ENCODE measurements around the gene LHFPL6.

The LHFPL6 gene

GRCh38 chr13:39588384-39588783, 14.6 kb downstream of the LHFPL6 start:
- Histone ChIP-seq H3K79me1 (ENCODE audit: low read length) (no peaks in the 10 kb centered on the region), H3K4me2 (ENCODE audit: low read length) (no peak overlapping the region), H3K36me3 (ENCODE audit: control insufficient read depth, insufficient read depth, low read length) (no peaks in the 10 kb centered on the region), H4K8ac (ENCODE audit: low read depth, low read length) (no peak overlapping the region), H3K4me1 (ENCODE audit: control insufficient read depth, low read depth, low read length) (no peaks in the 10 kb centered on the region), H2BK15ac (replicated peaks; ENCODE audit: low read depth) (no peak overlapping the region), H3K4ac (ENCODE audit: low read depth, low read length) (no peak overlapping the region), H3K23ac (ENCODE audit: low read length) (no peak overlapping the region), H4K5ac (ENCODE audit: low read length) (no peak overlapping the region), H3K79me2 (ENCODE audit: control insufficient read depth, insufficient read depth, low read length) (no peaks in the 10 kb centered on the region), H3K18ac (ENCODE audit: low read length) (no peak overlapping the region), H2AK5ac (ENCODE audit: low read length) (no peak overlapping the region), H3K56ac (ENCODE audit: low read length) (no peak overlapping the region), H3K9ac (ENCODE audit: low read length) (no peak overlapping the region), H3K27ac (ENCODE audit: low read depth, low read length) (no peak overlapping the region), H3K27me3 (ENCODE audit: insufficient read depth, low read length, poor library complexity) (no peaks in the 10 kb centered on the region), H2BK5ac (ENCODE audit: low read length) (no peak overlapping the region), H2BK120ac (ENCODE audit: low read depth, low read length) (no peak overlapping the region), H3K4me3 (ENCODE audit: low read length) (no peak overlapping the region)
- DNase-seq = no peak
- no CpG with 5 or more reads among the region's 2 CpGs for WGBS (ENCODE audit: extremely low coverage, insufficient coverage, low lambda C conversion rate)

GRCh38 chr13:39587939-39588338, 15.1 kb downstream of the LHFPL6 start:
- Histone ChIP-seq H2BK120ac (ENCODE audit: low read depth, low read length) (no peak overlapping the region), H4K8ac (ENCODE audit: low read depth, low read length) (no peak overlapping the region), H3K4me2 (ENCODE audit: low read length) (no peak overlapping the region), H2BK15ac (replicated peaks; ENCODE audit: low read depth) (no peak overlapping the region), H3K27me3 (ENCODE audit: insufficient read depth, low read length, poor library complexity) (no peaks in the 10 kb centered on the region), H3K27ac (ENCODE audit: low read depth, low read length) (no peak overlapping the region), H2BK5ac (ENCODE audit: low read length) (no peak overlapping the region), H3K18ac (ENCODE audit: low read length) (no peak overlapping the region), H3K4me3 (ENCODE audit: low read length) (no peak overlapping the region), H4K5ac (ENCODE audit: low read length) (no peak overlapping the region), H2AK5ac (ENCODE audit: low read length) (no peak overlapping the region), H3K79me2 (ENCODE audit: control insufficient read depth, insufficient read depth, low read length) (no peaks in the 10 kb centered on the region), H3K4ac (ENCODE audit: low read depth, low read length) (no peak overlapping the region), H3K79me1 (ENCODE audit: low read length) (no peaks in the 10 kb centered on the region), H3K4me1 (ENCODE audit: control insufficient read depth, low read depth, low read length) (no peaks in the 10 kb centered on the region), H3K36me3 (ENCODE audit: control insufficient read depth, insufficient read depth, low read length) (no peaks in the 10 kb centered on the region), H3K23ac (ENCODE audit: low read length) (no peak overlapping the region), H3K56ac (ENCODE audit: low read length) (peak overlapping the region; percentile 43), H3K9ac (ENCODE audit: low read length) (no peak overlapping the region)
- no CpG with 5 or more reads among the region's 7 CpGs for WGBS (ENCODE audit: extremely low coverage, insufficient coverage, low lambda C conversion rate)
- no peak for DNase-seq

GRCh38 chr13:39586958-39587605, 15.9 kb downstream of the LHFPL6 start:
- Histone ChIP-seq H4K5ac (ENCODE audit: low read length) (no peak overlapping the region), H3K36me3 (ENCODE audit: control insufficient read depth, insufficient read depth, low read length) (no peaks in the 10 kb centered on the region), H3K23ac (ENCODE audit: low read length) (no peak overlapping the region), H3K27me3 (ENCODE audit: insufficient read depth, low read length, poor library complexity) (no peaks in the 10 kb centered on the region), H3K18ac (ENCODE audit: low read length) (no peak overlapping the region), H3K56ac (ENCODE audit: low read length) (no peak overlapping the region), H2BK120ac (ENCODE audit: low read depth, low read length) (no peak overlapping the region), H2AK5ac (ENCODE audit: low read length) (peak overlapping the region; percentile 11), H4K8ac (ENCODE audit: low read depth, low read length) (no peak overlapping the region), H2BK5ac (ENCODE audit: low read length) (no peak overlapping the region), H3K4ac (ENCODE audit: low read depth, low read length) (no peak overlapping the region), H3K79me2 (ENCODE audit: control insufficient read depth, insufficient read depth, low read length) (no peaks in the 10 kb centered on the region), H3K4me3 (ENCODE audit: low read length) (no peak overlapping the region), H3K9ac (ENCODE audit: low read length) (no peak overlapping the region), H2BK15ac (replicated peaks; ENCODE audit: low read depth) (no peak overlapping the region), H3K4me2 (ENCODE audit: low read length) (no peak overlapping the region), H3K79me1 (ENCODE audit: low read length) (no peaks in the 10 kb centered on the region), H3K27ac (ENCODE audit: low read depth, low read length) (no peak overlapping the region), H3K4me1 (ENCODE audit: control insufficient read depth, low read depth, low read length) (no peaks in the 10 kb centered on the region)
- DNase-seq = no peak
- no CpG with 5 or more reads among the region's 5 CpGs for WGBS (ENCODE audit: extremely low coverage, insufficient coverage, low lambda C conversion rate)

GRCh38 chr13:39586151-39586550, 16.8 kb downstream of the LHFPL6 start:
- no peak overlapping the region for H3K56ac ChIP-seq (ENCODE audit: low read length)
- no peak overlapping the region for H4K8ac ChIP-seq (ENCODE audit: low read depth, low read length)
- H2BK120ac ChIP-seq (ENCODE audit: low read depth, low read length) = no peak overlapping the region
- no peaks in the 10 kb centered on the region for H3K79me1 ChIP-seq (ENCODE audit: low read length)
- no peak overlapping the region for H3K4ac ChIP-seq (ENCODE audit: low read depth, low read length)
- WGBS (ENCODE audit: extremely low coverage, insufficient coverage, low lambda C conversion rate) = no CpG with 5 or more reads among the region's 1 CpG
- no peaks in the 10 kb centered on the region for H3K79me2 ChIP-seq (ENCODE audit: control insufficient read depth, insufficient read depth, low read length)
- no peak overlapping the region for H3K9ac ChIP-seq (ENCODE audit: low read length)
- no peak overlapping the region for H3K18ac ChIP-seq (ENCODE audit: low read length)
- H2AK5ac ChIP-seq (ENCODE audit: low read length) = no peak overlapping the region
- H4K5ac ChIP-seq (ENCODE audit: low read length) = no peak overlapping the region
- H3K36me3 ChIP-seq (ENCODE audit: control insufficient read depth, insufficient read depth, low read length) = no peaks in the 10 kb centered on the region
- no peak for DNase-seq
- no peak overlapping the region for H3K23ac ChIP-seq (ENCODE audit: low read length)
- no peaks in the 10 kb centered on the region for H3K27me3 ChIP-seq (ENCODE audit: insufficient read depth, low read length, poor library complexity)
- no peak overlapping the region for H2BK15ac ChIP-seq (replicated peaks; ENCODE audit: low read depth)
- no peak overlapping the region for H3K4me2 ChIP-seq (ENCODE audit: low read length)
- H2BK5ac ChIP-seq (ENCODE audit: low read length) = no peak overlapping the region
- no peaks in the 10 kb centered on the region for H3K4me1 ChIP-seq (ENCODE audit: control insufficient read depth, low read depth, low read length)
- no peak overlapping the region for H3K4me3 ChIP-seq (ENCODE audit: low read length)
- H3K27ac ChIP-seq (ENCODE audit: low read depth, low read length) = no peak overlapping the region

GRCh38 chr13:39585219-39585618, 17.8 kb downstream of the LHFPL6 start:
- Histone ChIP-seq H3K23ac (ENCODE audit: low read length) (no peak overlapping the region), H3K4me2 (ENCODE audit: low read length) (no peak overlapping the region), H2AK5ac (ENCODE audit: low read length) (no peak overlapping the region), H3K4me3 (ENCODE audit: low read length) (no peak overlapping the region), H3K9ac (ENCODE audit: low read length) (no peak overlapping the region), H3K79me1 (ENCODE audit: low read length) (no peaks in the 10 kb centered on the region), H2BK5ac (ENCODE audit: low read length) (no peak overlapping the region), H3K18ac (ENCODE audit: low read length) (no peak overlapping the region), H3K4ac (ENCODE audit: low read depth, low read length) (no peak overlapping the region), H2BK15ac (replicated peaks; ENCODE audit: low read depth) (no peak overlapping the region), H3K56ac (ENCODE audit: low read length) (no peak overlapping the region), H3K4me1 (ENCODE audit: control insufficient read depth, low read depth, low read length) (no peaks in the 10 kb centered on the region), H2BK120ac (ENCODE audit: low read depth, low read length) (no peak overlapping the region), H3K79me2 (ENCODE audit: control insufficient read depth, insufficient read depth, low read length) (no peaks in the 10 kb centered on the region), H3K36me3 (ENCODE audit: control insufficient read depth, insufficient read depth, low read length) (no peaks in the 10 kb centered on the region), H3K27me3 (ENCODE audit: insufficient read depth, low read length, poor library complexity) (no peaks in the 10 kb centered on the region), H4K8ac (ENCODE audit: low read depth, low read length) (no peak overlapping the region), H3K27ac (ENCODE audit: low read depth, low read length) (no peak overlapping the region), H4K5ac (ENCODE audit: low read length) (no peak overlapping the region)
- DNase-seq = no peak
- WGBS (ENCODE audit: extremely low coverage, insufficient coverage, low lambda C conversion rate) = no CpG with 5 or more reads among the region's 3 CpGs
